Ascending aorta (tissue), 2 donors: ENCODE measurements around the gene EXOC4. TPM values are rescaled to one million over a fixed set of nuclear protein-coding genes. Genes with fewer than 3 reads are reported as not detected.

Experiments
- DNase-seq, 2 donors: peaks; one replicate each; pipeline ENCODE4 v3.0.0-alpha.2; 2019; ENCODE audit warnings: low spot score in 2 of 2
- H3K27ac ChIP-seq, 2 donors: fragments of 200-600 bp; sonication (generic); one replicate each; pipeline ENCODE4 v1.5.1; 2016 to 2017; ENCODE audit warnings: mild to moderate bottlenecking in 1 of 2
- H3K27me3 ChIP-seq: fragments of 200-600 bp; sonication (generic); one replicate; pipeline ENCODE4 v1.5.1; 2017
- H3K36me3 ChIP-seq, 2 donors: fragments of 200-600 bp; sonication (generic); one replicate each; pipeline ENCODE4 v1.5.1; 2016
- H3K4me1 ChIP-seq, 2 donors: fragments of 200-600 bp; sonication (generic); one replicate each; pipeline ENCODE4 v1.5.1; 2016 to 2017; ENCODE audit warnings: mild to moderate bottlenecking in 1 of 2
- H3K4me3 ChIP-seq, 2 donors: fragments of 200-600 bp; sonication (generic); one replicate each; pipeline ENCODE4 v1.5.1; 2016 to 2017; ENCODE audit warnings: mild to moderate bottlenecking in 1 of 2
- H3K9me3 ChIP-seq, 2 donors: fragments of 200-600 bp; sonication (generic); one replicate each; pipeline ENCODE4 v1.5.1; 2016
- CTCF ChIP-seq, 3 experiments: fragments of 200-600 bp in 2 of 3; fragments of 450-650 bp in 1 of 3; sonication (generic) in 2 of 3; IDR thresholded peaks; one replicate each; pipeline ENCODE4 v1.5.1; 2016 to 2019; ENCODE audit warnings: antibody characterized with exemption in 3 of 3, mild to moderate bottlenecking in 1 of 3, moderate library complexity in 1 of 3
- intact Hi-C: fragments of 100-400 bp; cut with DNase I; formaldehyde crosslinking; loops from one replicate; pipeline ENCODE4 v1.15.1; 2023
- total RNA-seq: library from RNA; depleted of rRNA; stranded (reverse); fragments of >200 nt; gene quantifications from one replicate; pipeline ENCODE4 v1.1.0, GENCODE V29; 2016

Gene EXOC4
- total RNA-seq, 1 donor from 2014 or later: 27.1 TPM

- no peak for DNase-seq
- Histone ChIP-seq H3K27me3 (no peaks in the 10 kb centered on the region), H3K9me3 (no peaks in the 10 kb centered on the region), H3K4me1 (peaks cover 0 to 4% of the 10 kb centered on the region in 2 donors), H3K27ac (no peak overlapping the region), H3K36me3 (no peaks in the 10 kb centered on the region), H3K4me3 (no peak overlapping the region)
- TF ChIP-seq CTCF (IDR thresholded peaks at IDR 0.05): no peak
- intact Hi-C loops: no loop called here
These were observed 44.2 kb downstream of the EXOC4 start for GRCh38 chr7:133297093-133297492.

GRCh38 chr7:133298080-133298479 lies 45.2 kb downstream of the EXOC4 start:
- H3K4me1 ChIP-seq: peaks cover 0 to 4% of the 10 kb centered on the region in 2 donors
- H3K9me3 ChIP-seq: no peaks in the 10 kb centered on the region
- no peaks in the 10 kb centered on the region for H3K36me3 ChIP-seq
- intact Hi-C loops: no loop called here
- H3K27ac ChIP-seq: no peak overlapping the region
- no peak for DNase-seq
- H3K27me3 ChIP-seq: no peaks in the 10 kb centered on the region
- no peak for TF ChIP-seq CTCF (IDR thresholded peaks at IDR 0.05)
- no peak overlapping the region for H3K4me3 ChIP-seq

- H3K9me3 ChIP-seq: no peaks in the 10 kb centered on the region
- no peak for TF ChIP-seq CTCF (IDR thresholded peaks at IDR 0.05)
- no peak overlapping the region for H3K27ac ChIP-seq
- intact Hi-C loops: no loop called here
- DNase-seq: no peak
- peaks cover 0 to 4% of the 10 kb centered on the region in 2 donors for H3K4me1 ChIP-seq
- H3K36me3 ChIP-seq: no peaks in the 10 kb centered on the region
- no peak overlapping the region for H3K4me3 ChIP-seq
- H3K27me3 ChIP-seq: no peaks in the 10 kb centered on the region
These were observed 46.8 kb downstream of the EXOC4 start for GRCh38 chr7:133299676-133300075.

GRCh38 chr7:133300088-133300487 lies 47.2 kb downstream of the EXOC4 start:
- TF ChIP-seq CTCF (IDR thresholded peaks at IDR 0.05): no peak
- no peak overlapping the region for H3K4me3 ChIP-seq

GRCh38 chr7:133300811-133301210 lies 47.9 kb downstream of the EXOC4 start:
- peaks cover 0 to 1% of the 10 kb centered on the region in 2 donors for H3K36me3 ChIP-seq
- TF ChIP-seq CTCF (IDR thresholded peaks at IDR 0.05): no peak
- no peak for DNase-seq
- no peaks in the 10 kb centered on the region for H3K27me3 ChIP-seq
- peaks cover 0 to 4% of the 10 kb centered on the region in 2 donors for H3K4me1 ChIP-seq
- no peaks in the 10 kb centered on the region for H3K9me3 ChIP-seq
- no peak overlapping the region for H3K4me3 ChIP-seq
- H3K27ac ChIP-seq: no peak overlapping the region
- intact Hi-C loops: no loop called here

More at GRCh38 chr7:133300088-133300487, 47.2 kb downstream of the EXOC4 start:
- H3K27ac ChIP-seq: no peak overlapping the region
- H3K4me1 ChIP-seq: peaks cover 0 to 4% of the 10 kb centered on the region in 2 donors
- DNase-seq: no peak
- intact Hi-C loops: no loop called here
- H3K9me3 ChIP-seq: no peaks in the 10 kb centered on the region
- H3K36me3 ChIP-seq: no peaks in the 10 kb centered on the region
- no peaks in the 10 kb centered on the region for H3K27me3 ChIP-seq

- Histone ChIP-seq H3K4me1 (peaks cover 0 to 4% of the 10 kb centered on the region in 2 donors), H3K36me3 (peaks cover 2 to 7% of the 10 kb centered on the region in 2 donors), H3K27ac (no peak overlapping the region), H3K9me3 (no peaks in the 10 kb centered on the region), H3K4me3 (no peak overlapping the region), H3K27me3 (no peaks in the 10 kb centered on the region)
- DNase-seq: no peak
- TF ChIP-seq CTCF (IDR thresholded peaks at IDR 0.05): no peak
- intact Hi-C loops: no loop called here
These were observed 48.6 kb downstream of the EXOC4 start for GRCh38 chr7:133301444-133301843.
